ENCODE results near the gene NECAB2. TPM values are rescaled to one million over a fixed set of nuclear protein-coding genes. Genes with fewer than 3 reads are reported as not detected.

Gene NECAB2
- total RNA-seq, 1 donor from 2014 or later, result 19.6 TPM

GRCh38 chr16:83995754-83996153 is 27.7 kb downstream of the NECAB2 start:
- DNase-seq (ENCODE audit: low read depth, low spot score), result no peak
- H3K36me3 Mint-ChIP-seq (ENCODE audit: low read depth), result no peaks in the 10 kb centered on the region
- peaks cover 48% of the 10 kb centered on the region for H3K4me1 Mint-ChIP-seq
- TF ChIP-seq CTCF (conservative IDR thresholded peaks at IDR 0.05), result no peak
- H3K4me3 Mint-ChIP-seq, result no peak overlapping the region
- H3K27me3 Mint-ChIP-seq (ENCODE audit: low read depth), result no peaks in the 10 kb centered on the region
- H3K9me3 Mint-ChIP-seq, result no peaks in the 10 kb centered on the region
- peak overlapping the region; percentile 67 for H3K27ac Mint-ChIP-seq (ENCODE audit: unreplicated experiment)

DNA sequence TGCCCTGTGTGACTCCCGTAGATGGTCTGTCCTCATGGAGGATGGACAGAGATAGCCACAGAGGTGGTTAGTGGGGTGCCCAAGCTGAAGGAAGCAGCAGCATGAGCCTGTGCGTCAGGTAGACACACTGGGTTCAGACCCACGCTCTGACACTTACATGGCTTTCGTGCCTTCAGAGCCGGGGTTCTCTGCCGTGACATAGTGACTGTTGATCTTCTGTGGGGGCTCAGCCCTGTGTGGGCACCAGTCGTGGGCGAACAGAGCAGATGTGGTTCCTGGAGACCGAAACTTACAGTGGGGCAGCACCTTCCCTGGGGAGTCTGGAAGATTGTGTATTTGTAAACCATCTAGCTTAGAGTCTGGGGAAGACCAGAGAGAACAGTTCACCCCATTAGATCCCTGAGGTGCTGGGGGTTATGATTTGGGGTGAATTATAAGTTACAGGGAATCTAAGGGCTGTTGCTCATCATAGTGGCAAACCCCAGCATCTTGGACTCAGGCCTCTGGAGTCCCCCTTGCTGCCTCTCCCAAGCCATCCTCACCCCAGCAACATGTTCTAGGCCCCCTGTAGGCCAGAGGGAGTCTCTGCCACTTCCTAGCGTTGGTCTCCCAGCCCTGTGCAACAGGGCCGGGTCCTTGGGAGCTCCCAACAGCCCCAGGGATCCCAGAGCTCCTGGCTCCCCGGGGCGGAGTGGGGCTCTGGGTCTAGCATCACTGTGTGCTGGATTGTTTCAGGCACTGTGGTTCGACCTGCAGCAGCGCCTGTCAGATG is 28.6 kb downstream of the NECAB2 start:
- no peaks in the 10 kb centered on the region for H3K27me3 Mint-ChIP-seq (ENCODE audit: low read depth)
- no peak overlapping the region for H3K27ac Mint-ChIP-seq (ENCODE audit: unreplicated experiment)
- H3K9me3 Mint-ChIP-seq, result no peaks in the 10 kb centered on the region
- DNase-seq (ENCODE audit: low read depth, low spot score), result no peak
- no peaks in the 10 kb centered on the region for H3K36me3 Mint-ChIP-seq (ENCODE audit: low read depth)
- H3K4me1 Mint-ChIP-seq, result peaks cover 48% of the 10 kb centered on the region
- TF ChIP-seq CTCF (conservative IDR thresholded peaks at IDR 0.05), result no peak
- H3K4me3 Mint-ChIP-seq, result no peak overlapping the region

DNA sequence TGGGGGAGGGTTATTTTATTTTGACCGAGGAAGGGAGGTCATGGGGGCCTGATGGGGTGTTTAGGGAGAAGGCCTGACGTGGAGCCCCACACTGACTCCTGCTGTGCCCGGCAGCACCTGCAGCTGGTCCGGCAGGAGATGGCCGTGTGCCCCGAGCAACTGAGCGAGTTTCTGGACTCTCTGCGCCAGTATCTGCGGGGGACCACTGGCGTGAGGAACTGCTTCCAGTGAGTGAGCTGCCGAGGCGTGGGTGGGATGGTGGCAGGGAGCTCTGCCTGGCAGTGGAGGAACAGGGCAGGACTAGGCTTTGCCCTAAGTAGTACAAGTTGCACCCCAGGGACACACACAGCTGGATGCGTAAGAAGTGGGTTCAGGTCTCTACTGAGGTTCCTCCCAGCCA is 30.0 kb downstream of the NECAB2 start:
- no peak for TF ChIP-seq CTCF (conservative IDR thresholded peaks at IDR 0.05)
- H3K36me3 Mint-ChIP-seq (ENCODE audit: low read depth), result no peaks in the 10 kb centered on the region
- H3K4me3 Mint-ChIP-seq, result no peak overlapping the region
- H3K4me1 Mint-ChIP-seq, result peaks cover 36% of the 10 kb centered on the region
- no peaks in the 10 kb centered on the region for H3K9me3 Mint-ChIP-seq
- peak overlapping the region; percentile 35 for H3K27ac Mint-ChIP-seq (ENCODE audit: unreplicated experiment)
- no peaks in the 10 kb centered on the region for H3K27me3 Mint-ChIP-seq (ENCODE audit: low read depth)
- DNase-seq (ENCODE audit: low read depth, low spot score), result no peak

GRCh38 chr16:84000989-84001642 is 33.1 kb downstream of the NECAB2 start:
- Mint-ChIP-seq H3K27ac (ENCODE audit: unreplicated experiment) (no peak overlapping the region), H3K27me3 (ENCODE audit: low read depth) (no peaks in the 10 kb centered on the region), H3K4me3 (no peak overlapping the region), H3K4me1 (peaks cover 15% of the 10 kb centered on the region), H3K9me3 (no peaks in the 10 kb centered on the region), H3K36me3 (ENCODE audit: low read depth) (no peaks in the 10 kb centered on the region)
- no peak for TF ChIP-seq CTCF (conservative IDR thresholded peaks at IDR 0.05)
- no peak for DNase-seq (ENCODE audit: low read depth, low spot score)

DNA sequence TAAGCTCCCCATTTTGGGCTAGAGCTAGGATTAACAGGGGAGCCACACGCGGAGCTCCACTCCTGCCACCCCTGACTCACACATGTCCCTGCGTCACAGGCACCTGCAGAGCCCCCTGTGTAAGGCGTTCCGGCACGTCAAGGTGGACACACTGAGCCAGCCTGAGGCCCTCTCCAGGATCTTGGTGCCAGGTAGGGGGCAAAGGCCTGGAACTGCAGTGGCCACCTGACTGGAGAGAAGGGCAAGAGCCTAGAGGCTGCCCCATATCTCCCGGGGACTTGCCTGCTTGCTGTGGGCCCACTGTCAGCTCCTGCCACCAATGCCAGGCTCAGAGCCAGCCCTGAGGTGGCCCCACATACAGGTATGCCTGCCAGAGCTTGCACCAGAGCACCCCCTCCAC is 33.7 kb downstream of the NECAB2 start:
- H3K36me3 Mint-ChIP-seq (ENCODE audit: low read depth), result no peaks in the 10 kb centered on the region
- H3K27me3 Mint-ChIP-seq (ENCODE audit: low read depth), result no peaks in the 10 kb centered on the region
- TF ChIP-seq CTCF (conservative IDR thresholded peaks at IDR 0.05), result no peak
- peaks cover 10% of the 10 kb centered on the region for H3K4me1 Mint-ChIP-seq
- no peak for DNase-seq (ENCODE audit: low read depth, low spot score)
- H3K4me3 Mint-ChIP-seq, result no peak overlapping the region
- no peaks in the 10 kb centered on the region for H3K9me3 Mint-ChIP-seq
- no peak overlapping the region for H3K27ac Mint-ChIP-seq (ENCODE audit: unreplicated experiment)

Measured in neural crest cell (in vitro differentiated cells).